GM18867 (cell line): Measurements from ENCODE around the gene PKLR.
"Not testable (repeated sequence)": the region's sequence is repeated elsewhere in the genome, so short reads cannot be mapped to it uniquely, and the experiment has no call there.

ENCODE experiments used
- ATAC-seq: cut with Tn5 transposase; IDR thresholded peaks from one replicate; pipeline ENCODE4 v1.9.1; 2021; ENCODE audit warnings: mild to moderate bottlenecking, moderate library complexity; ENCODE audit not compliant: unreplicated experiment

Gene PKLR

GRCh38 chr1:155260276-155260675, 41.0 kb downstream of the PKLR start:
- no peak for ATAC-seq

GRCh38 chr1:155256058-155256852, 45.0 kb downstream of the PKLR start:
- ATAC-seq = no peak

- ATAC-seq = peak; percentile 43
Observed at GRCh38 chr1:155255243-155256007, 45.8 kb downstream of the PKLR start, which contains the start of gene ENTREP3. Gene ENTREP3, minus strand, starts transcription at chr1:155255483. Its CDS starts 606 bp downstream, at chr1:155254877.

- no peak for ATAC-seq
Observed at GRCh38 chr1:155254714-155255242, 46.5 kb downstream of the PKLR start.

- ATAC-seq = no peak
Observed at GRCh38 chr1:155254228-155254713, 47.0 kb downstream of the PKLR start.

- ATAC-seq = no peak
Observed at GRCh38 chr1:155253797-155254196, 47.4 kb downstream of the PKLR start.

- no peak for ATAC-seq
Observed at GRCh38 chr1:155253208-155253607, 48.0 kb downstream of the PKLR start.

- ATAC-seq = no peak
Observed at GRCh38 chr1:155251566-155251965, 49.7 kb downstream of the PKLR start.

GRCh38 chr1:155250633-155251449, 50.4 kb downstream of the PKLR start:
- peak; percentile 74 for ATAC-seq

GRCh38 chr1:155250246-155250632, 51.0 kb downstream of the PKLR start:
- peak; percentile 14 for ATAC-seq

GRCh38 chr1:155247667-155248553, 53.3 kb downstream of the PKLR start:
- ATAC-seq = no peak

- not testable (repeated sequence) for ATAC-seq
Observed at GRCh38 chr1:155246796-155247195, 54.4 kb downstream of the PKLR start.

- ATAC-seq = no peak
Observed at GRCh38 chr1:155245163-155245524, 56.1 kb downstream of the PKLR start.

GRCh38 chr1:155244368-155245162, 56.7 kb downstream of the PKLR start:
- ATAC-seq = peak; percentile 83

GRCh38 chr1:155242805-155243358, 58.4 kb downstream of the PKLR start:
- no peak for ATAC-seq

GRCh38 chr1:155241841-155242264, 59.4 kb downstream of the PKLR start:
- no peak for ATAC-seq

GRCh38 chr1:155241069-155241679, 60.1 kb downstream of the PKLR start:
- no peak for ATAC-seq
